ENCODE data around the gene RPS6KC1. TPM values are rescaled to one million over a fixed set of nuclear protein-coding genes. Genes with fewer than 3 reads are reported as not detected.

RPS6KC1 gene
- total RNA-seq, 1 experiment from 2014 or later = 16.9 TPM

DNA sequence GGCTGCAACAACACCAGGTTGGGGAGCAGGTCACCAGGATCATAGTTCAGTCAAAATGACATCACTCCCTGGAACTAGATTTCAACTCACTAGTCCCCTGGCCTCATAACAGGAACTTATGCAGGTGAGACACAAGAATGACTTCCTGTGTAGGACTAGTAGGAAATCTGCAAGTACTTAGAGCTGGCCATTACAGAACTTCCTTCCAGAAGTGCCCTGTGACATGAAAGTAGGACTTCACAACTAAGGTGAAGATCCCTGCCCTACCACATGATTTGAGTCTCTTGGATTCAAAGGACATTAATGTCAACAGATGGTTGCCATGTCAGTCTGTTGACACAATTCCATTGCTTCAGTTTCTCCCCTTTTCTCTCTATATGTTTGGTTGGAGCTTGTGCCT, 223.1 kb downstream of the RPS6KC1 start:
- H3K27me3 ChIP-seq (ENCODE audit: insufficient read depth, low read length) = no peaks in the 10 kb centered on the region
- H3K4ac ChIP-seq (ENCODE audit: low read depth, low read length) = no peak overlapping the region
- Mint-ChIP-seq H3K27me3 (ENCODE audit: low read depth) (no peaks in the 10 kb centered on the region), H3K27ac (peak overlapping the region in 1 of 3 experiments; percentile 69; a peak in 1 of 7 replicates), H3K4me3 (no peak overlapping the region), H3K4me1 (peaks cover under 1 to 11% of the 10 kb centered on the region in 2 experiments; a peak in 2 of 4 replicates), H3K9me3 (no peaks in the 10 kb centered on the region), H3K36me3 (ENCODE audit: insufficient read depth in 1 of 3, low read depth in 3 of 3) (peaks cover 0 to 6% (median 0%) of the 10 kb centered on the region in 3 experiments; a peak in 3 of 7 replicates)
- no peak overlapping the region for H2BK15ac ChIP-seq (ENCODE audit: low read depth, low read length)
- DNase-seq = no peak
- H3K79me1 ChIP-seq (ENCODE audit: insufficient read depth, low read depth, low read length, poor library complexity, severe bottlenecking) = no peaks in the 10 kb centered on the region
- H3K4me1 ChIP-seq (ENCODE audit: insufficient read depth, low read length) = no peaks in the 10 kb centered on the region
- H2BK20ac ChIP-seq (ENCODE audit: low read depth, low read length, poor library complexity, severe bottlenecking) = no peak overlapping the region
- no peak overlapping the region for H2AK5ac ChIP-seq (ENCODE audit: insufficient read length, low read length)
- no peaks in the 10 kb centered on the region for H3K79me2 ChIP-seq (ENCODE audit: insufficient read depth, low read length)
- no peak overlapping the region for H3K56ac ChIP-seq (ENCODE audit: insufficient read length, low read depth, low read length)
- no peak overlapping the region for H3K14ac ChIP-seq (ENCODE audit: insufficient read depth, low read length)
- H3K27ac ChIP-seq (ENCODE audit: insufficient read length, low read depth, low read length) = no peak overlapping the region
- no peak overlapping the region for H3K9ac ChIP-seq (ENCODE audit: extremely low read depth, insufficient read length, low read length)
- H2BK120ac ChIP-seq (ENCODE audit: low read depth, low read length, poor library complexity, severe bottlenecking) = no peak overlapping the region
- H4K5ac ChIP-seq (ENCODE audit: insufficient read length, low read depth, low read length) = no peak overlapping the region
- no peaks in the 10 kb centered on the region for H4K20me1 ChIP-seq (ENCODE audit: control insufficient read depth, insufficient read depth, insufficient read length)
- no peaks in the 10 kb centered on the region for H3K23me2 ChIP-seq (ENCODE audit: insufficient read length, low read depth, low read length, poor library complexity, severe bottlenecking)
- H2BK12ac ChIP-seq (ENCODE audit: insufficient read length, low read depth, low read length) = no peak overlapping the region
- H3K9me3 ChIP-seq (ENCODE audit: control insufficient read depth, low read depth, low read length) = no peaks in the 10 kb centered on the region
- H2AFZ ChIP-seq (ENCODE audit: low read length) = no peak overlapping the region
- no peak for TF ChIP-seq CTCF (conservative IDR thresholded peaks at IDR 0.05)
- no peak overlapping the region for H3K23ac ChIP-seq (ENCODE audit: insufficient read length, low read depth, low read length)
- no peak overlapping the region for H3K4me2 ChIP-seq (ENCODE audit: insufficient read depth, insufficient read length, low read length)
- no peak overlapping the region for H3T11ph ChIP-seq (ENCODE audit: low read length)
- H4K91ac ChIP-seq (ENCODE audit: insufficient read length, low read depth, low read length) = no peak overlapping the region
- H3K18ac ChIP-seq (ENCODE audit: insufficient read length, low read depth, low read length) = no peak overlapping the region
- no peak overlapping the region for H4K8ac ChIP-seq (replicated peaks; ENCODE audit: insufficient read length, low read depth, low read length)
- H2BK5ac ChIP-seq (ENCODE audit: insufficient read length, low read length) = no peak overlapping the region

Measured in H9 (cell line).